Ovary (tissue), 3 donors: ENCODE data around the gene TPO.

Experiments
- EP300 ChIP-seq: sonication (generic); formaldehyde crosslinking; IDR thresholded peaks from one replicate; pipeline ENCODE4 v1.6.1; 2017; ENCODE audit warnings: antibody characterized with exemption
- POLR2A ChIP-seq: fragments of 450-650 bp; IDR thresholded peaks from one replicate; pipeline ENCODE4 v1.6.1; 2017; ENCODE audit warnings: antibody characterized with exemption, mild to moderate bottlenecking, moderate library complexity
- TF ChIP-seq, protein P1 (sequence below), 3 donors: fragments of 450-650 bp in 2 of 3; fragments of 200-600 bp in 1 of 3; IDR thresholded peaks; one replicate each; pipeline versions ENCODE4 v1.5.1 to v1.8.0; 2016 to 2022; ENCODE audit warnings: antibody characterized with exemption in 3 of 3, mild to moderate bottlenecking in 1 of 3
- donor health status: DM: no; HTN: no; CAD: no.

DNA sequence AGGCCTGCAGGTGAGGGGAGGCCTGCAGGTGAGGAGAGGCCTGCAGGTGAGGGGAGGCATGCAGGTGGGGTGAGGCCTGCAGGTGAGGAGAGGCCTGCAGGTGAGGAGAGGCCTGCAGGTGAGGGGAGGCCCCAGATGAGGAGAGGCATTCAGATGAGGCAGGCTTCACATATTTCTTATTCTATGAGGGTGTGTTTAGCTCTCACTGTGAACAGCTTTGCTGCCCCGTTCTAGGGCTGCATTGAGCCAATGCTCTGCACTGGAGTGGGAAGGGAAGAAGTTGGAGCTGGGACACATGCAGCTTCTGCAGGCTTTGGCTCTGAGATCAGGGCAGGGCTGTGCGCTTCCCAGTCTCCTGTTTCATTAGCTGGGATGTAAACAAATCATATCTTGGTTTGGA is 19.5 kb downstream of the TPO start:
- no peak for TF ChIP-seq POLR2A
- TF ChIP-seq, protein P1, sequence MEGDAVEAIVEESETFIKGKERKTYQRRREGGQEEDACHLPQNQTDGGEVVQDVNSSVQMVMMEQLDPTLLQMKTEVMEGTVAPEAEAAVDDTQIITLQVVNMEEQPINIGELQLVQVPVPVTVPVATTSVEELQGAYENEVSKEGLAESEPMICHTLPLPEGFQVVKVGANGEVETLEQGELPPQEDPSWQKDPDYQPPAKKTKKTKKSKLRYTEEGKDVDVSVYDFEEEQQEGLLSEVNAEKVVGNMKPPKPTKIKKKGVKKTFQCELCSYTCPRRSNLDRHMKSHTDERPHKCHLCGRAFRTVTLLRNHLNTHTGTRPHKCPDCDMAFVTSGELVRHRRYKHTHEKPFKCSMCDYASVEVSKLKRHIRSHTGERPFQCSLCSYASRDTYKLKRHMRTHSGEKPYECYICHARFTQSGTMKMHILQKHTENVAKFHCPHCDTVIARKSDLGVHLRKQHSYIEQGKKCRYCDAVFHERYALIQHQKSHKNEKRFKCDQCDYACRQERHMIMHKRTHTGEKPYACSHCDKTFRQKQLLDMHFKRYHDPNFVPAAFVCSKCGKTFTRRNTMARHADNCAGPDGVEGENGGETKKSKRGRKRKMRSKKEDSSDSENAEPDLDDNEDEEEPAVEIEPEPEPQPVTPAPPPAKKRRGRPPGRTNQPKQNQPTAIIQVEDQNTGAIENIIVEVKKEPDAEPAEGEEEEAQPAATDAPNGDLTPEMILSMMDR (IDR thresholded peaks at IDR 0.05): no peak
- TF ChIP-seq EP300: no peak
